ENCODE measurements around the gene TRIM62. TPM values are rescaled to one million over a fixed set of nuclear protein-coding genes. Genes with fewer than 3 reads are reported as not detected.

Gene TRIM62
- total and polyA plus RNA-seq, 2 experiments from 2014 or later, result 2.9 to 18.9 TPM

- TF ChIP-seq ZNF462 (CRISPR knock-in tag; IDR thresholded peaks at IDR 0.05) (no peak), STAT1 (IDR thresholded peaks at IDR 0.05; ENCODE audit: unreplicated experiment) (no peak), ZNF114 (CRISPR knock-in tag; IDR thresholded peaks at IDR 0.05) (no peak), JUNB (IDR thresholded peaks at IDR 0.05; ENCODE audit: unreplicated experiment) (no peak)
Measured at GRCh38 chr1:33188572-33189275, 6.9 kb upstream of the TRIM62 start (continued).

GRCh38 chr1:33186936-33187335, 5.1 kb upstream of the TRIM62 start:
- Mint-ChIP-seq H3K4me1 (peaks cover 23% of the 10 kb centered on the region), H3K4me3 (no peak overlapping the region), H3K27me3 (ENCODE audit: insufficient read depth, low read depth, poor library complexity) (peaks cover 13% of the 10 kb centered on the region), H3K27ac (no peak overlapping the region), H3K36me3 (ENCODE audit: low read depth) (no peaks in the 10 kb centered on the region), H3K9me3 (no peaks in the 10 kb centered on the region)
- H3K9me2 ChIP-seq (ENCODE audit: insufficient read depth), result peaks cover 3% of the 10 kb centered on the region; the same call in 1 of the 2 replicates
- no peak overlapping the region for H3K4me2 ChIP-seq
- H3K4me3 ChIP-seq, result no peak overlapping the region
- no peak overlapping the region for H3K27ac ChIP-seq (ENCODE audit: low read depth)
- H4K20me1 ChIP-seq (replicated peaks; ENCODE audit: insufficient read depth), result no peaks in the 10 kb centered on the region
- peaks cover 4% of the 10 kb centered on the region; the same call in 1 of the 2 replicates for H3K27me3 ChIP-seq (ENCODE audit: insufficient read depth)
- no peak overlapping the region for H2AFZ ChIP-seq
- H3F3A ChIP-seq (replicated peaks; ENCODE audit: low read depth), result no peaks in the 10 kb centered on the region
- no peak for ATAC-seq
- DNase-seq (ENCODE audit: low spot score), result no peak
- no peaks in the 10 kb centered on the region for H3K36me3 ChIP-seq (ENCODE audit: insufficient read depth)
- peaks cover 17% of the 10 kb centered on the region for H3K4me1 ChIP-seq (ENCODE audit: insufficient read depth)
- no peaks in the 10 kb centered on the region for H3K79me2 ChIP-seq (replicated peaks; ENCODE audit: insufficient read depth)
- TF ChIP-seq EZH2phosphoT487 (IDR thresholded peaks at IDR 0.05; ENCODE audit: unreplicated experiment), result no peak
- TF ChIP-seq CREB1 (CRISPR knock-in tag; IDR thresholded peaks at IDR 0.05; ENCODE audit: low read depth), result no peak
- TF ChIP-seq REST (IDR thresholded peaks at IDR 0.05; ENCODE audit: unreplicated experiment), result no peak
- no peak for TF ChIP-seq JUNB (IDR thresholded peaks at IDR 0.05; ENCODE audit: unreplicated experiment)
- no peak for TF ChIP-seq POLR2AphosphoS5 (IDR thresholded peaks at IDR 0.05; ENCODE audit: low read depth)
- TF ChIP-seq ZNF114 (CRISPR knock-in tag; IDR thresholded peaks at IDR 0.05), result no peak

Measured in GM23338 (cell line).